ENCODE results near the gene EMC8.

DNA sequence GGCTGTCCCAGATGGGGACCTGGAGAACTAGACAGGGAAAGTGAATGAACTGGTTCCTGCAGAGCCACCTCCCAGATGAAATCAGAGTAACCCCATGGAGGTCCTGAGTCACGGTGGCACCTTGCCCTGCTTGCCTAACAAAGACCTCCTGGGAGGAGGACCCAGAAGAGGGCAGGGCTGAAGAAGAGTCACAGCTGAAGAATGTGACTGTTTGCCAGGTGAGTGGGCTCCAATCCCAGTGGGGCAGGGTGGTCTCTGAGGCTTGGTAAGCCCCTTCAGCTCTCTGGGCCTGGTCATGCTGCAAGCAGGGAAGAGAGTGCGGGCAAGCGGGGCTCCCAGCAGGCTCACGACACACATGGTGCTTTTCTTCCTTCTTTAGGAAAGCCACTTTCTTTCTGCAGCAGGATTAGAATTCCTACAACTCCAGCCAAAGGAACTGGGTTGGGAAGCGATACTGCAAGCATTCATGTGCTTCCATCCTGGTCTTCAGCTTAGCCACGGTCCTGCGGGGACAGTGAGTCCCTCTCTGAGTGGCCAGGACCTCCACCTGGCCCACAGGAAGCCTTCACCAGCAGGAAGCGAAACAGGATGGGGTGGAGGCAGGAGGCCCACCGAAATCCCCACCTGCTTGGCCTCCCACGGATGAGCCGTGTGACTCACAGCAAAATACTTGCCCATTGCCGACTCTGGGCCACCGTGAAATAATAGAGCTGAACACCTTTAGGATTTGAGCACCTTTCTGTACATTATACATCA is 52.7 kb downstream of the EMC8 start:
- no peak for TF ChIP-seq CTCF (IDR thresholded peaks at IDR 0.05)
- no peak for TF ChIP-seq POLR2AphosphoS5 (IDR thresholded peaks at IDR 0.05)

All from breast epithelium (tissue), 3 donors.